HG02885 (cell line): Measurements from ENCODE around the gene ITPR1.

Experiments used
- ATAC-seq: cut with Tn5 transposase; IDR thresholded peaks from one replicate; pipeline ENCODE4 v1.9.1; 2021; ENCODE audit warnings: mild to moderate bottlenecking; ENCODE audit not compliant: unreplicated experiment, poor library complexity

Gene ITPR1

GRCh38 chr3:4856564-4856963, 363.4 kb downstream of the ITPR1 start:
- no peak for ATAC-seq

- no peak for ATAC-seq
Measured at GRCh38 chr3:4856986-4857385, 363.8 kb downstream of the ITPR1 start.

- ATAC-seq: no peak
Measured at GRCh38 chr3:4859788-4860187, 366.6 kb downstream of the ITPR1 start.

- ATAC-seq: no peak
Measured at GRCh38 chr3:4862973-4863372, 369.8 kb downstream of the ITPR1 start.

GRCh38 chr3:4864503-4864902, 371.4 kb downstream of the ITPR1 start:
- no peak for ATAC-seq

- no peak for ATAC-seq
Measured at GRCh38 chr3:4865714-4866113, 372.6 kb downstream of the ITPR1 start.

GRCh38 chr3:4866866-4867265, 373.7 kb downstream of the ITPR1 start:
- ATAC-seq: no peak

- no peak for ATAC-seq
Measured at GRCh38 chr3:4877173-4877787, 384.1 kb downstream of the ITPR1 start.

- no peak for ATAC-seq
Measured at GRCh38 chr3:4880850-4881249, 387.7 kb downstream of the ITPR1 start.

GRCh38 chr3:4882548-4882947, 389.4 kb downstream of the ITPR1 start:
- no peak for ATAC-seq

- no peak for ATAC-seq
Measured at GRCh38 chr3:4883011-4883410, 389.9 kb downstream of the ITPR1 start.

- ATAC-seq: no peak
Measured at GRCh38 chr3:4884888-4885287, 391.7 kb downstream of the ITPR1 start.

- ATAC-seq: no peak
Measured at GRCh38 chr3:4885316-4885715, 392.2 kb downstream of the ITPR1 start.

- no peak for ATAC-seq
Measured at GRCh38 chr3:4886448-4886847, 393.3 kb downstream of the ITPR1 start.

- ATAC-seq: no peak
Measured at GRCh38 chr3:4887177-4887576, 394.0 kb downstream of the ITPR1 start.

GRCh38 chr3:4888913-4889846, 396.0 kb downstream of the ITPR1 start:
- peak; percentile 90 for ATAC-seq

GRCh38 chr3:4889896-4890295, 396.7 kb downstream of the ITPR1 start:
- no peak for ATAC-seq

GRCh38 chr3:4894891-4895530, 401.9 kb downstream of the ITPR1 start:
- no peak for ATAC-seq

GRCh38 chr3:4895838-4896237, 402.7 kb downstream of the ITPR1 start:
- ATAC-seq: no peak
